ENCODE data around the gene HCK.

Gene HCK

DNA sequence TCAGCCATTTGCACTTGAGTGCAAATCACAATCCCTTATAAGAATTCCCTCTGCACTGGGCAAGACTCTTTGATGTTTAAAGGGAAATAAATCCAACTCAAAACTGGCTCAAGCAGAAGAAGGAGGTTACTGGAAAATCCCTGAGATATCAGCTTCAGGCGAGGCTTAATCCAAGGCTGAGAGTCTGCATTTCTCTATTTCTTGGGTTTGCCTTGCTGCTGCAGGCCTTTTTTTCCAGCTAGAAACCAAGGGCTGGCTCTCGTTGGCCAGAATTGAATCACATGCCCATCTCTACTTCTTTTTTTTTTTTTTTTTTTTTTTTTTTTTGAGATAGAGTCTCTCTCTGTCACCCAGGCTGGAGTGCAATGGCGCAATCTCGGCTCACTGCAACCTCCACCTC is 11.7 kb downstream of the HCK start:
- DNase-seq = no peak

- DNase-seq = no peak
These were observed 12.6 kb downstream of the HCK start for GRCh38 chr20:32064667-32065066.

- DNase-seq = no peak
These were observed 15.3 kb downstream of the HCK start for GRCh38 chr20:32067234-32067821.

- DNase-seq = no peak
These were observed 16.1 kb downstream of the HCK start for GRCh38 chr20:32068174-32068573.

GRCh38 chr20:32069711-32070110 is 17.7 kb downstream of the HCK start:
- DNase-seq = no peak

DNA sequence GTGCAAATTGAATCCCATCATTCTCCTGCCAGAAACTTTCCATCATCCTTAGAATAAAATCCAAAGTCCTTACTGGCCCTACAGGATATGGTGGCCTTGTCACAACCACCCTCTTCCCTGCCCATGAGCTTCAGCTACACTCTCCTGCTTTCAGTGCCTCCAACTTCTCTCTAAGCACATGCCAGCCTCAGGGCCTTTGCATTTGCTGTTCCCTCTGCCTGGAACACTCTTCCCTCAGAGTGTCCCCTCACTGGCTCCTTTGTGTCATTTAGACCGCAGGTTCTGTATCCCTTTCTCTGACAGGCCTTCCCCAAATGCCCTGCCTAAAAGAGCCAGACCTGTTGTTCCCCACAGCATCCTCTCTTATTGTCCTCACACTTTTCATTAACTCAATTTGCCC is 18.2 kb downstream of the HCK start:
- no peak for DNase-seq

- no peak for DNase-seq
These were observed 18.7 kb downstream of the HCK start for GRCh38 chr20:32070690-32071213.

DNA sequence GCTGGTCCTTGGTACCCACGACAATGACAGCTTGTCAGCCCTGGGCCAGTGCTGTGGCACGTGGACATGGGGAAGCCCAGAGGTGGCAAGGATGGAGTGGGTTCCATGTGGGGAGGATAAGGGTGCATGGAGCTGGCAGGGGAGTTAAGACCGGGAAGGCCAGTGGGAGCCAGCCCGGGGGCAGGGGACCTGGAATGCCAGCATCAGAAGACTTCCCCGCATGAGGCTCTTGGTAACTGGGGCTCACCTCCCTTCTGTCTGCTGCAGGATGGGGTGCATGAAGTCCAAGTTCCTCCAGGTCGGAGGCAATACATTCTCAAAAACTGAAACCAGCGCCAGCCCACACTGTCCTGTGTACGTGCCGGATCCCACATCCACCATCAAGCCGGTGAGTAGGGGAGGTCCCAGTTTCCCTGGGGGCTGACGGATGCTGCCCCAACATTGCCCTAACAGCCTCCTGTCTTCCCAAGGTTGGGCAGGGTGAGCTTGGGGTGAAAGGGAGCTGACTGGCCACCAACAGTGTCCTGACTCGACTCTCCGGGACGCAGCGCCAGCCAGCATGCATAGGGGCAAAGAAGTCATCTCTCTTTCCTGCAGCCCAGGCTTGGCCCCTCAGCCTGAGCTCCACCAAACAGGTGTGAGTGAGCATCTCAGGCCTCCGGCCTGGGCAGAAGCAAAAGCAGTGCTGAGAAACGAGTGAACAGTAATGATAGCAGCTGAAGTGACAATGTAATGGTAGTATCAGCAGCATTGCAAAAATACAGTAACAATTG is 19.5 kb downstream of the HCK start:
- DNase-seq = no peak

DNA sequence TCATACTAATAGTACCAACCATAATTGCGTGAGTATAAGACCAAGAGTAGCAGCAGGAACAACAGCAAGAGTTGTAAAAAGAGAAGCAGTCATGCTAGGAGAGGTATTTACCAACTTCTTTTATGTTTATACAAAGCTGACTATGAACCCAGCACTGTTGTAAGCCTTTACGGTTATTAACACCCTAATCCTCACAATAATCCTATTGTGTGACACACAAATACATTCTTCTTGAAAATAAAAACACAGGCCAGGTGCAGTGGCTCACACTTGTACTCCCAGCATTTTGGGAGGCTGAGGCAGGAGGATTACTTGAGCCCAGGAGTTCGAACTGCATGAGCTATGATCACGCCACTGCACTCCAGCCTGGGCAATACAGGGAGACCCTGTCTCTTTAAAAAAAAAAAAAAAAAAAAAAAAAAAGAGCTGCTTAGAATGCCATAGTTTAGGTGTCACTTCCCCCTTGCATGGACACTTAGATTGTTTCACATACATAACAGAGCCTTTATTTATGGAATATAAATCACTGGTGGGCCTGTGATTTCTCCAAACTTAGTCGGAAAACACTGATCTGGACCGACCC is 20.2 kb downstream of the HCK start:
- no peak for DNase-seq

DNA sequence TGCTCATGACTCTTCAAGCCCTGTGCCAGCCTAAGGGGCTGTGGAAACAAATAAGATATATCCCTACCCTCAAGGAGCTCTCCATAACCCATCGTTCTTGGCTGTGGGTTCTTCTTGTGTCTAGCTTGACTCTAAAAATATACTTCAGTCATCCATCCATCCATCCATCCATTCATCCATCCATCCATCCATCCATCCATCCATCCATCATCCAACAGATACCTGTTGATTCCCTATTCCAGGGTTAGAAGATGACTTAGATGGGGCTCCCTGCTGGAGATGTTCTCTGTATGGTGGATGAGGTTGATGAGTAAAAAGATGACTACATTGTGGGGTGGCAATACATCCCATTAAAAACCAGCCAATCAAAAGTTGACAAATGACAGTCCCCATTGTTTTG is 23.5 kb downstream of the HCK start:
- no peak for DNase-seq

- no peak for DNase-seq
These were observed 25.1 kb downstream of the HCK start for GRCh38 chr20:32077190-32077589.

DNA sequence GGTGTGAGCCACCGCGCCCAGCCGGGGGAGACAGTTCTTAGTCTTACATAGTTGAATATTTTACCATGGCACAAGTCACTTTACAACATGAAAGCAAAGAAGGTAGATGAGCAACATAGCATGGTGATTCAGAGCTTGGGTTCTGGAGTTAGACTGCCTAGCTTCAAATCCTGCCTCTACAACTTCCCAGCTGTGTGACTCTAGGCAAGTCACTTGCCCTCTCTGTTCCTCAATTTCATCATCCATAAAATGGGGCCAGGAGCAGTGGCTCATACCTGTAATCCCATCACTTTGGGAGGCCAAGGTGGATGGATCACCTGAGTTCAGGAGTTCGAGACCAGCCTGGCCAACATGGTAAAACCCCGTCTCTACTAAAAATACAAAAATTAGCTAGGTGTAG is 26.3 kb downstream of the HCK start:
- no peak for DNase-seq

- DNase-seq = no peak
These were observed 26.7 kb downstream of the HCK start for GRCh38 chr20:32078791-32079190.

DNA sequence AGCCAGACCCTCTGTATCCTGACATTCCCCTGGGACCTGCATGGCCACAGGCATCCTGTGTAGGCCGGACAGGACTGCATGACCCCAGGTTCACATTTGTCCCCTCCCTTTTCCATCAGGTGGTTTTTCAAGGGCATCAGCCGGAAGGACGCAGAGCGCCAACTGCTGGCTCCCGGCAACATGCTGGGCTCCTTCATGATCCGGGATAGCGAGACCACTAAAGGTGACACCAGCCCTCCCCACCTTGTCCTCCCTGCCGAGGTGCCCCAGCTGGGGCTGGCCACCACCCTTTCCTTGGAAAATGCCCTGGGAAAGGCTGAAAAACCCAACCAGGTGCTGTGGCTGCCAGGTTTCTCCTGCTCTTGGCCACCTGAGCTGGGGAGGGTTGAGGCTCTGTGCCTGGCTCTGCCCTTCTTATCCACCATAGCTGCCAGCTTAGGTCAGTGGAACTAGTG is 27.6 kb downstream of the HCK start:
- DNase-seq = peak in 1 of 2 experiments; percentile 18

DNA sequence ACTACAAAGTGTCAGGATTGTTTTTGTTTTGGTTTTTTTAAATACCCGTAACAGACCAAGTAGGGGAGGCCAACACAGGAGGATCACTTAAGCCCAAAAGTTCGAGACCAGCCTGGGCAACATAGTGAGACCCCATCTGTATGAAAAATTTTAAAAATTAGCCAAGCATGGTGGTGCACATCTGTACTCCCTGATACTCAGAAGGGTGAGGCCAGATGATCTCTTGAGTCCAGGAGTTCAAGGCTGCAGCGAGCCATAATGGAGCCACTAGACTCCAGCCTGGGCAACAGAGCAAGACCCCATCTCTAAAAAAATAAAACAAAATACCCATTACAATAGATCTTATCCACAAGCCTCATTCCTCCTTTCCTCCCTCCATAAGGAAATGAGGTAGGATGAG is 28.7 kb downstream of the HCK start:
- no peak for DNase-seq

DNA sequence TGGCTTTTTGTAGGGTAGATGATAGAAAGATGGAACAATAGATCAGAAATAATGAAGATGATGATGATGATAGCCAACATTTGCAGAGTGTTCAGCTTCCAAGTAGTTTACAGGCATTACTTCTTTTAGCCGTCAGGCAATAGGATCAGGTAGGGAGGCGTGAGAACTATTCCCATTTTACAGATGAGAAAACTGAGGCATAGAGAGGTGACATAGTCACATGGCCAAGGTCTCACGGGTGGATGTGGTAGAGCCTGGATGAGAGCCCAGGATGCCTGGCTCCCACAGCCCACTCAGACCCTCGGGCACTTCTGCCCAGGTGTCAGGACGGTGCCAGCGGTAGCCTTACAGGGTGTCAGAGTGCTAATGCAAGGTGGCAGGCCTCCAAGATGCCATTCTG is 31.4 kb downstream of the HCK start:
- no peak for DNase-seq

- no peak for DNase-seq
These were observed 35.0 kb downstream of the HCK start for GRCh38 chr20:32087070-32087469.

- DNase-seq = no peak
These were observed 36.7 kb downstream of the HCK start for GRCh38 chr20:32088759-32089158.

DNA sequence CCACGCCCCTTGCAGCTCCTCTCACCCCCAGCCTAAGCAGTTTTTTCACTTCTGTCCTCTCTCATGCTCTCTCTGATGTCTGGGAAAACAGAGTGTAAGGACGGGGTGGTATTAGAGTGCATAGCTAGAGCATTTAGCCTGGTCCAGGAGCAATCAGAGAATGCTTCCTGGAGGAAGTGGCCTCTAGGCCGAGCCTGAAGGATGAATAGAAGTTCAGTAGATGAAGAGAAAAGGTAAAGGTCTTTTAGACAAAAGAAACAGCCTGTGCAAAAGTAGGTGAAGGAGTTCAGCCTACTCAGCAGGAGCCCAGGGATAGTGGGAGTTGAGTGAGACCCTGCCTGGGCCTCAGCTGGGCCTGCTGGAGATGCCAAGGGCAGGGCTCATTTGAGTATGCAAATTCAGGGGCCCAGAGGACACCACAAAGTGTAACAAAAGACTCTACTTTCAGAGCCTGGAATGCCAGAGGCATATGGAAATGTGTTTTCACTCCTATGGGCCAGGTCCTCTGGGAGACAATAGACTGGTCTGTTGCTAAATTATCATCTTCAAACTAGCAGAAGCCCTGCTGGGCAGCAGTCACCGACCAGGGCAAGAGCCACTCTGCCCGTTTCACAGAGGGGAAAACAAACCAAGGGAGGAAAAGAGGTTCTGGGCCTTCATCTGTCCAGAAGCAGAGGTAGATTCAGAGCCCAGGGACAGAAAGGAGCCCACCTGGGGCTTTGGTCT is 37.8 kb downstream of the HCK start:
- DNase-seq = no peak

GRCh38 chr20:32091888-32092346 is 39.9 kb downstream of the HCK start:
- peak; percentile 64 to 65 for DNase-seq

DNA sequence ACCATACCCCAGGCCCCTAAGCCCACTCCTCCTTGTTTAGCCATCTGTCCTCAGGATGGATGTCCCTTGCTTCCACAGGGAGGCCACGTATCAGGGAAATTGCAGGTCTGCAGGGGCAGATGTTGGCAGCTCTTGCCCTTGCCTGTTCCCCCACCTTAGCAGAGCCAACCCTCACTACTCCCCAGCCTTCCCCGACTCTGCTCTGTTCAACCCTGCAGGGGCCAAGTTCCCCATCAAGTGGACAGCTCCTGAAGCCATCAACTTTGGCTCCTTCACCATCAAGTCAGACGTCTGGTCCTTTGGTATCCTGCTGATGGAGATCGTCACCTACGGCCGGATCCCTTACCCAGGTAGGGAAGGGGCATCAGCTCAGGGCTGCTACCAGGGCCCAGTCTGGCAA is 46.7 kb downstream of the HCK start:
- no peak for DNase-seq

- DNase-seq = no peak
These were observed 56.9 kb downstream of the HCK start for GRCh38 chr20:32108814-32109391.
